Stimulated activated CD4-positive, alpha-beta T cell treated with anti-CD3 and anti-CD28 coated beads, Interleukin-15, amount 100 ng/mL, for 24 hours (primary cell): ENCODE measurements around the gene DNMT3B.
"Not testable (repeated sequence)": the region's sequence is repeated elsewhere in the genome, so short reads cannot be mapped to it uniquely, and the experiment has no call there.

ENCODE experiments used
- DNase-seq: peaks from one replicate; pipeline ENCODE4 v3.0.0-alpha.2; 2020

Gene DNMT3B

GRCh38 chr20:32792316-32792715, 30.1 kb downstream of the DNMT3B start:
- peak; percentile 48 for DNase-seq

GRCh38 chr20:32792731-32793458, 30.7 kb downstream of the DNMT3B start:
- no peak for DNase-seq

- no peak for DNase-seq
Observed at GRCh38 chr20:32796383-32796948, 34.3 kb downstream of the DNMT3B start.

GRCh38 chr20:32796981-32797451, 34.8 kb downstream of the DNMT3B start:
- no peak for DNase-seq

- DNase-seq: not testable (repeated sequence)
Observed at GRCh38 chr20:32797571-32797970, 35.4 kb downstream of the DNMT3B start.

- DNase-seq: no peak
Observed at GRCh38 chr20:32798046-32798981, 36.1 kb downstream of the DNMT3B start.

GRCh38 chr20:32803092-32803491, 40.9 kb downstream of the DNMT3B start:
- no peak for DNase-seq

GRCh38 chr20:32804022-32804715, 42.0 kb downstream of the DNMT3B start:
- DNase-seq: no peak

- no peak for DNase-seq
Observed at GRCh38 chr20:32804817-32805216, 42.6 kb downstream of the DNMT3B start.

GRCh38 chr20:32805721-32806120, 43.5 kb downstream of the DNMT3B start:
- no peak for DNase-seq

- no peak for DNase-seq
Observed at GRCh38 chr20:32806356-32806755, 44.2 kb downstream of the DNMT3B start.

GRCh38 chr20:32807706-32808105, 45.5 kb downstream of the DNMT3B start:
- DNase-seq: no peak

- DNase-seq: no peak
Observed at GRCh38 chr20:32808438-32808837, 46.3 kb downstream of the DNMT3B start.

- DNase-seq: no peak
Observed at GRCh38 chr20:32809907-32810306, 47.7 kb downstream of the DNMT3B start.

- DNase-seq: no peak
Observed at GRCh38 chr20:32810941-32811340, 48.8 kb downstream of the DNMT3B start.

GRCh38 chr20:32811886-32812285, 49.7 kb downstream of the DNMT3B start:
- DNase-seq: no peak

- peak; percentile 93 for DNase-seq
Observed at GRCh38 chr20:32819992-32820697, 58.0 kb downstream of the DNMT3B start.

GRCh38 chr20:32820698-32821377, 58.7 kb downstream of the DNMT3B start:
- DNase-seq: peak; percentile 12

GRCh38 chr20:32822225-32822624, 60.0 kb downstream of the DNMT3B start:
- no peak for DNase-seq

GRCh38 chr20:32823078-32823477, 60.9 kb downstream of the DNMT3B start:
- DNase-seq: peak; percentile 40

- no peak for DNase-seq
Observed at GRCh38 chr20:32823737-32824588, 61.8 kb downstream of the DNMT3B start.
